Lung (tissue), 12 donors: ENCODE data around the gene NKAIN2. TPM values are rescaled to one million over a fixed set of nuclear protein-coding genes. Genes with fewer than 3 reads are reported as not detected.

Source experiments
- ATAC-seq: fragments of 200-7000 bp; cut with Tn5 transposase; one replicate; pipeline ENCODE4 v1.9.1; 2020; ENCODE audit warnings: moderate number of reproducible peaks; ENCODE audit not compliant: insufficient read depth, low FRiP score
- DNase-seq, 3 donors: peaks; one replicate each; pipeline ENCODE4 v3.0.0-alpha.2; 2013 to 2017
- H3K27ac ChIP-seq, 2 donors: one replicate each; pipeline ENCODE4 v1.5.1; 2013; ENCODE audit warnings: mild to moderate bottlenecking in 2 of 2, moderate library complexity in 2 of 2, control low read depth in 1 of 2, inconsistent platforms in 1 of 2, low read depth in 1 of 2, low read length in 1 of 2
- H3K27me3 ChIP-seq, 3 donors: one replicate each; pipeline ENCODE4 v1.5.1; 2013; ENCODE audit warnings: low read length in 2 of 3; ENCODE audit not compliant: control insufficient read depth in 3 of 3, insufficient read depth in 3 of 3
- H3K36me3 ChIP-seq, 4 donors: one replicate each; pipeline ENCODE4 v1.5.1; 2013; ENCODE audit warnings: low read length in 4 of 4, mild to moderate bottlenecking in 1 of 4, moderate library complexity in 1 of 4; ENCODE audit not compliant: control insufficient read depth in 4 of 4, insufficient read depth in 4 of 4
- H3K4me1 ChIP-seq, 5 donors: one replicate each; pipeline ENCODE4 v1.5.1; 2013; ENCODE audit warnings: low read length in 5 of 5, mild to moderate bottlenecking in 2 of 5, moderate library complexity in 1 of 5; ENCODE audit not compliant: control insufficient read depth in 5 of 5, insufficient read depth in 5 of 5
- H3K4me3 ChIP-seq: one replicate; pipeline ENCODE4 v1.5.1; 2013; ENCODE audit warnings: mild to moderate bottlenecking, control low read depth, moderate library complexity
- H3K9ac ChIP-seq, 2 donors: one replicate each; pipeline ENCODE4 v1.5.1; 2013; ENCODE audit warnings: low read length in 2 of 2, control low read depth in 1 of 2; ENCODE audit not compliant: insufficient read depth in 1 of 2
- H3K9me3 ChIP-seq, 4 donors: one replicate each; pipeline ENCODE4 v1.5.1; 2013; ENCODE audit warnings: low read length in 3 of 4, mild to moderate bottlenecking in 1 of 4, moderate library complexity in 1 of 4; ENCODE audit not compliant: control insufficient read depth in 4 of 4, insufficient read depth in 3 of 4
- CTCF ChIP-seq: IDR thresholded peaks from 2 replicates; pipeline ENCODE4 v1.5.1; 2012; ENCODE audit warnings: mild to moderate bottlenecking; ENCODE audit errors: control extremely low read depth, extremely low read depth
- WGBS, 2 donors: extraction: QIAGEN DNeasy Blood & Tissue Kit; methylation state at CpG; one replicate each; pipeline ENCODE4 v1.1.7; 2013; 5-methylcytosine and 5-hydroxymethylcytosine counted together
- polyA plus RNA-seq, 2 donors: library from polyadenylated mRNA; stranded (reverse); fragments of 200-250 nt; gene quantifications; one replicate each; pipeline ENCODE4 v1.2.1, GENCODE V29; 2013
- total RNA-seq, 2 donors: library from RNA; depleted of rRNA in 1 of 2; stranded (reverse); fragments of >200 nt in 1 of 2; gene quantifications; one replicate each; pipeline ENCODE4 v1.2.1, GENCODE V29; 2014 to 2021
- donor health status: control.
- donor health status: control.
- donor health status: Bipolar disorder and iron deficiency.
- donor health status: healthy.
- donor health status: DM: yes; HTN: yes; CAD: no.

Gene NKAIN2
- total and polyA plus RNA-seq, 4 donors = 0.01 to 4.4 TPM; not detected in 2

- Histone ChIP-seq H3K9ac (peak overlapping the region in 1 of 2 donors; percentile 63), H3K27ac (no peak overlapping the region), H3K4me3 (no peak overlapping the region), H3K36me3 (no peaks in the 10 kb centered on the region), H3K4me1 (peaks cover 2 to 23% (median 3%) of the 10 kb centered on the region in 5 donors), H3K27me3 (peaks cover 0 to 4% (median 3%) of the 10 kb centered on the region in 3 donors), H3K9me3 (no peaks in the 10 kb centered on the region)
- no peak for TF ChIP-seq CTCF
- DNase-seq (no peak), ATAC-seq (no peak)
- 15 to 19% methylated on average over 6 of the region's 6 CpGs for WGBS, 2 donors
Measured at GRCh38 chr6:123802351-123802696, 1.3 kb upstream of the NKAIN2 start.

DNA sequence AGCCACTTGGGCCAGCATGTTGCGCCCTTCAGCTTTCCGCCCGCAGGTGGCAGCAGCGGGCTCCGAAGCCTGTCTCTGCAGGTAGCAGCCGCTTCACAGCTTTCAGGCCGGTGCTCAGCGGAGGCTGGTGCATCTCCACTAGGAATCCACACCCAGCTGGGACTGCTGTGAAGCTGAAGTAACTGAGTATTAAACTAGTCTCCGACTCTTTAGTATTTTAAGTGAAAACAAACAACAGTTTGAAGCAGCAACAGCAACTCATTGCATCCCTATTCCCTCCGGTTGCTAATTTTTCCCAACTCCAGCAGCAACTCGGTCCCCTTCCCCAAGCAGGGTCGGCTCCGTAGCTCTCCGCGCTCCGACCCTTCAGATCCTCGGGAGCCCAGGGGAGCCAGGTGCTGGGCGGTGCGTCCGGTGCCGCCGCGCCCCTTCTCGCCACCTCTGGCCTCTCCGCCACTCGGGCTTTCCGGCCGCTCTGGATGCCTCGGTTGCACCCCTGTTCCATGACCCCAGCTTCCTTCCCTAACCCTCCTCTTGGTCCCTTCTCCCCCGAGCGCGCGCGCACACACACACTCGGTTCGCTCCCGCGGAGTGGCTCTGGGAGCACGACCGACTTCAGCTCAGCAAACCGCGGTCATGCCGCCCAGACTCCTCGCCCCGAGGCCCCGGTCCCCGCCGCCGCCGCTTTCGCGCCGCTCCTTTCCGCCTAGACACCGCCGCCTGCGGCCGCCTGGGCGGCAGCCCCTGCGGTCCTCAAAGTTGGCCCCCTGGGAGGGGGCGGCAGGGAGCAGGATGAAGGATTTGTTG, 765 bp upstream of the NKAIN2 start:
- Histone ChIP-seq H3K9me3 (no peaks in the 10 kb centered on the region), H3K27ac (no peak overlapping the region), H3K9ac (peak overlapping the region; percentile 49 to 85), H3K27me3 (peaks cover 0 to 4% (median 3%) of the 10 kb centered on the region in 3 donors), H3K4me1 (peaks cover 2 to 23% (median 3%) of the 10 kb centered on the region in 5 donors), H3K4me3 (peak overlapping the region; percentile 13), H3K36me3 (no peaks in the 10 kb centered on the region)
- WGBS, 2 donors = 0 to 1% methylated on average over 50 to 61 of the region's 61 CpGs
- DNase-seq = peak; percentile 90 to 93 (median 91)
- peak; percentile 30 for TF ChIP-seq CTCF
- ATAC-seq = peak; percentile 96

- DNase-seq = peak; percentile 51 to 63 (median 59)
- peak overlapping the region; percentile 31 for H3K4me3 ChIP-seq
- no peaks in the 10 kb centered on the region for H3K9me3 ChIP-seq
- no peak for ATAC-seq
- peaks cover 2 to 23% (median 3%) of the 10 kb centered on the region in 5 donors for H3K4me1 ChIP-seq
- no peak for TF ChIP-seq CTCF
- H3K27me3 ChIP-seq = peaks cover 0 to 4% (median 3%) of the 10 kb centered on the region in 3 donors
- H3K36me3 ChIP-seq = no peaks in the 10 kb centered on the region
- WGBS, 2 donors = 2 to 6% methylated on average over 25 of the region's 25 CpGs
- H3K27ac ChIP-seq = no peak overlapping the region
- H3K9ac ChIP-seq = peak overlapping the region in 1 of 2 donors; percentile 42
Measured at GRCh38 chr6:123804014-123804786, 535 bp downstream of the NKAIN2 start.
